Astrocyte of the cerebellum (primary cell): ENCODE data around the gene ZC3H15.

Source experiments
- DNase-seq: peaks from one replicate; pipeline ENCODE4 v3.0.0-alpha.2; 2011; ENCODE audit warnings: low read depth
- H3K4me3 ChIP-seq: 2 replicates; pipeline ENCODE4 v1.5.1; 2011; ENCODE audit warnings: mild to moderate bottlenecking, low read depth, low read length, moderate library complexity
- in situ Hi-C: cut with HindIII; loops from 2 replicates; pipeline ENCODE4 v1.10.0; 2017; ENCODE audit warnings: low sequenced_read_pairs
- TF ChIP-seq, protein P1 (sequence below): IDR thresholded peaks from 2 replicates; pipeline ENCODE4 v1.5.1; 2012; ENCODE audit warnings: low read length, low read depth, moderate library complexity, mild to moderate bottlenecking; ENCODE audit errors: missing control alignments

ZC3H15 gene

GRCh38 chr2:186537019-186537418 lies 51.0 kb downstream of the ZC3H15 start:
- DNase-seq, result no peak
- TF ChIP-seq, protein P1, sequence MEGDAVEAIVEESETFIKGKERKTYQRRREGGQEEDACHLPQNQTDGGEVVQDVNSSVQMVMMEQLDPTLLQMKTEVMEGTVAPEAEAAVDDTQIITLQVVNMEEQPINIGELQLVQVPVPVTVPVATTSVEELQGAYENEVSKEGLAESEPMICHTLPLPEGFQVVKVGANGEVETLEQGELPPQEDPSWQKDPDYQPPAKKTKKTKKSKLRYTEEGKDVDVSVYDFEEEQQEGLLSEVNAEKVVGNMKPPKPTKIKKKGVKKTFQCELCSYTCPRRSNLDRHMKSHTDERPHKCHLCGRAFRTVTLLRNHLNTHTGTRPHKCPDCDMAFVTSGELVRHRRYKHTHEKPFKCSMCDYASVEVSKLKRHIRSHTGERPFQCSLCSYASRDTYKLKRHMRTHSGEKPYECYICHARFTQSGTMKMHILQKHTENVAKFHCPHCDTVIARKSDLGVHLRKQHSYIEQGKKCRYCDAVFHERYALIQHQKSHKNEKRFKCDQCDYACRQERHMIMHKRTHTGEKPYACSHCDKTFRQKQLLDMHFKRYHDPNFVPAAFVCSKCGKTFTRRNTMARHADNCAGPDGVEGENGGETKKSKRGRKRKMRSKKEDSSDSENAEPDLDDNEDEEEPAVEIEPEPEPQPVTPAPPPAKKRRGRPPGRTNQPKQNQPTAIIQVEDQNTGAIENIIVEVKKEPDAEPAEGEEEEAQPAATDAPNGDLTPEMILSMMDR, result no peak
- in situ Hi-C loops, result no loop called here
- no peak overlapping the region for H3K4me3 ChIP-seq

DNA sequence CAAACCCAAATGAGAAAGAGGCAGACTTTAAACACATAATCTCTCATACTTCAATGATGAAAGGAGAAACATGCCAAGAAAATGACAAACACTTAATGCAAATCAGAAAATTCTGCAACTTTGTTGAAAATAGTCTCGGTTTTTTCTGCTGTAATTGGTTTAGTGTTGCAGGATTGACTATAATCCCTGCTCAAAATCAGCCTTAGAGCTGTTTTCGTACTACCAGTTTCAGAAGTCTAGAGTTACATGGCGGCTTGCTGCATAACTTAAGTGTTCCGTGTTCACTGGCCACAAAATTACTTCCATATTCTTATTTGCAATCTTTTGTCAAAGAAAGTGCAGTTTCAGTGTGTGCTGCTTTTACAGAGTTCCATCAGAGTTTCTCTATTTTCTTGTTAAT lies 54.9 kb downstream of the ZC3H15 start:
- TF ChIP-seq, protein P1, result no peak
- H3K4me3 ChIP-seq, result no peak overlapping the region
- no peak for DNase-seq
- in situ Hi-C loops, result no loop called here

DNA sequence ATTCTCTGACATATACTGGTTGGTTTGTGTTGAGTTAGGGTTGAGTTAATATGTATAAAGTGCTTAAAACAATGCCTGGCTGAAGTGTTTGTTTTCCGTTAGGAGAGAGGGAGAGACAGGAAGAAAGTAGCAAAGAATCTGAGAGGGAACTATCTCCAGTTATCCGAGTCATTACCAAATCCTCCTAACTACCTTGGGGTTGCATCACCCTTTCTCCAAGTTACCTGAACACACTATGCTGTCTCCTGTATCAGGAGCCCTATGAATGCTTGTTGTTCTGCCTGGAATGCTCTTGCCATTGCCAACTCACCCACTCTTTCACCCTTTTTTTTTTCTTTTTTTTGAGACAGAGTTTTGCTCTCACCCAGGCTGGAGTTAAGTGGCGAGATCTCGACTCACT lies 55.9 kb downstream of the ZC3H15 start:
- in situ Hi-C loops, result no loop called here
- no peak for DNase-seq
- TF ChIP-seq, protein P1, result no peak
- H3K4me3 ChIP-seq, result no peak overlapping the region

GRCh38 chr2:186543561-186544131 lies 57.6 kb downstream of the ZC3H15 start:
- TF ChIP-seq, protein P1, result no peak
- H3K4me3 ChIP-seq, result no peak overlapping the region
- peak; percentile 55 for DNase-seq
- in situ Hi-C loops, result no loop called here

DNA sequence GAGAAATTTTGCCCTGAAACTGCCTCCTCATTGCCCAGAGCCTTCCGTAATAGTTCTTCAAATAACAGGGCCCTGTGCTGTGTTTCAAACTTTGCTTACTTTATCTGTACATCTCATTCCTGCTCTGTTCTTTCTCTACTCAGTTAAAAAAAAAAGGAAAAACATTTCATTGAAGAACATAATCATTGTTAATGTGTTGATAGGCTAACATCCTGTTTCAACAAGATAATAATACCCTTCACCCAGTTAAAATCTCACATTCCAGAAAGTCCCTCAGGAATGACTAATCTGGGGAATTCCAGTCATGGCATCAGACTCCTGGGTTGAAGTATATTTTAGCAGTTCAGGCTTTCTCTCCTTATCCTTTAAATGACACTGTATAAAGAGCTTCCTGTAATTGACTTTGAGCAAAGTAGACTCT lies 58.2 kb downstream of the ZC3H15 start:
- no peak overlapping the region for H3K4me3 ChIP-seq
- TF ChIP-seq, protein P1, result no peak
- in situ Hi-C loops, result no loop called here
- peak; percentile 76 for DNase-seq

- TF ChIP-seq, protein P1, result no peak
- no peak for DNase-seq
- H3K4me3 ChIP-seq, result no peak overlapping the region
- in situ Hi-C loops, result no loop called here
These were observed 60.8 kb downstream of the ZC3H15 start for GRCh38 chr2:186546846-186547245.
